ENCODE data around the gene PPP2R5A.

DNA sequence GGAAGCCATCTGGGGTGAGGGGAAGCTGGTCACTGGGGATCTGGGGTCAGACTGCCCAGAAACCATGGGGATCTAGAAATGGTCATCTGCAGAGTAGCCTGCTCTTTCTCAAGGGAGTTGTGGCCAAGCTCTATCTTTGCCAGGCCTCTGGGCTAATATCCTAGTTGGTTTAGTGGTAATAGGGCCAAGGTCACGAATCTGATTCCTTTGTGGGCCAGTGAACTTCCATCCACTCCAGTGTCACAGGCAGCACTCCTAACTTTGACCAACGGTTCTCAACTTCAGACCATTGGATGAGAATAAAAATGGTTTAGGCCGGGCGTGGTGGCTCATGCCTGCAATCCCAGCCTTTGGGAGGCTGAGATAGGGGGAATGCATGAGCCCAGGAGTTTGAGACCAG, 28.1 kb upstream of the PPP2R5A start:
- TF ChIP-seq, protein P1, sequence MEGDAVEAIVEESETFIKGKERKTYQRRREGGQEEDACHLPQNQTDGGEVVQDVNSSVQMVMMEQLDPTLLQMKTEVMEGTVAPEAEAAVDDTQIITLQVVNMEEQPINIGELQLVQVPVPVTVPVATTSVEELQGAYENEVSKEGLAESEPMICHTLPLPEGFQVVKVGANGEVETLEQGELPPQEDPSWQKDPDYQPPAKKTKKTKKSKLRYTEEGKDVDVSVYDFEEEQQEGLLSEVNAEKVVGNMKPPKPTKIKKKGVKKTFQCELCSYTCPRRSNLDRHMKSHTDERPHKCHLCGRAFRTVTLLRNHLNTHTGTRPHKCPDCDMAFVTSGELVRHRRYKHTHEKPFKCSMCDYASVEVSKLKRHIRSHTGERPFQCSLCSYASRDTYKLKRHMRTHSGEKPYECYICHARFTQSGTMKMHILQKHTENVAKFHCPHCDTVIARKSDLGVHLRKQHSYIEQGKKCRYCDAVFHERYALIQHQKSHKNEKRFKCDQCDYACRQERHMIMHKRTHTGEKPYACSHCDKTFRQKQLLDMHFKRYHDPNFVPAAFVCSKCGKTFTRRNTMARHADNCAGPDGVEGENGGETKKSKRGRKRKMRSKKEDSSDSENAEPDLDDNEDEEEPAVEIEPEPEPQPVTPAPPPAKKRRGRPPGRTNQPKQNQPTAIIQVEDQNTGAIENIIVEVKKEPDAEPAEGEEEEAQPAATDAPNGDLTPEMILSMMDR (IDR thresholded peaks at IDR 0.05; ENCODE audit: low read length): no peak
- no peak for TF ChIP-seq EZH2 (IDR thresholded peaks at IDR 0.05; ENCODE audit: borderline replicate concordance, low read length)
